Panc1 (cell line): ENCODE results near the gene RAP1GDS1.

Source experiments
- POLR2AphosphoS5 ChIP-seq: IDR thresholded peaks from 2 replicates; pipeline ENCODE4 v1.6.1; 2012; ENCODE audit warnings: mild to moderate bottlenecking, low read depth, low read length, moderate library complexity
- SIN3A ChIP-seq: IDR thresholded peaks from 2 replicates; pipeline ENCODE4 v1.6.1; 2012; ENCODE audit warnings: low read depth, mild to moderate bottlenecking, low read length, moderate library complexity, borderline replicate concordance; ENCODE audit not compliant: insufficient read depth
- TF ChIP-seq, protein P1 (sequence below): fragments of 450-650 bp; IDR thresholded peaks from 2 replicates; pipeline ENCODE4 v1.5.1; 2017; ENCODE audit warnings: mild to moderate bottlenecking
- TF ChIP-seq, protein P2 (sequence below), 2 experiments: IDR thresholded peaks; 2 replicates each; pipeline ENCODE4 v1.6.1; 2011 to 2012; ENCODE audit warnings: low read depth in 2 of 2, control low read depth in 1 of 2, low read length in 1 of 2, mild to moderate bottlenecking in 1 of 2, moderate library complexity in 1 of 2; ENCODE audit not compliant: insufficient read depth in 1 of 2

DNA sequence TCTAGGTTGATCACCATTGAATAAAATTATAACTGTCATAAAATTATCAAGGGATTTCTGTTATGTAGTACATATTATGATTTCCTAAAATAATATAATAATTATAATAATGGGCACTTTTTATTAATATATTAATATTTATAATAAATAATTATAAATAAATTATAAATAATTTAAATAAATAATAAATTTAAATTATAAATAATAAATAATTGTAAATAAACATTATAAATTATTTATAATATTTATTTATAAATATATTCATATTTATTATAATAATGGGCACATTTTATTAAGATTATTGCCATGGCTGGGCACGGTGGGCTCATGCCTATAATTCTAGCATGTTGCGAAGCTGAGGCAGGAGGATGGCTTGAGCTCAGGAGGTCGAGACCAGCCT, 24.5 kb downstream of the RAP1GDS1 start:
- TF ChIP-seq, protein P1, sequence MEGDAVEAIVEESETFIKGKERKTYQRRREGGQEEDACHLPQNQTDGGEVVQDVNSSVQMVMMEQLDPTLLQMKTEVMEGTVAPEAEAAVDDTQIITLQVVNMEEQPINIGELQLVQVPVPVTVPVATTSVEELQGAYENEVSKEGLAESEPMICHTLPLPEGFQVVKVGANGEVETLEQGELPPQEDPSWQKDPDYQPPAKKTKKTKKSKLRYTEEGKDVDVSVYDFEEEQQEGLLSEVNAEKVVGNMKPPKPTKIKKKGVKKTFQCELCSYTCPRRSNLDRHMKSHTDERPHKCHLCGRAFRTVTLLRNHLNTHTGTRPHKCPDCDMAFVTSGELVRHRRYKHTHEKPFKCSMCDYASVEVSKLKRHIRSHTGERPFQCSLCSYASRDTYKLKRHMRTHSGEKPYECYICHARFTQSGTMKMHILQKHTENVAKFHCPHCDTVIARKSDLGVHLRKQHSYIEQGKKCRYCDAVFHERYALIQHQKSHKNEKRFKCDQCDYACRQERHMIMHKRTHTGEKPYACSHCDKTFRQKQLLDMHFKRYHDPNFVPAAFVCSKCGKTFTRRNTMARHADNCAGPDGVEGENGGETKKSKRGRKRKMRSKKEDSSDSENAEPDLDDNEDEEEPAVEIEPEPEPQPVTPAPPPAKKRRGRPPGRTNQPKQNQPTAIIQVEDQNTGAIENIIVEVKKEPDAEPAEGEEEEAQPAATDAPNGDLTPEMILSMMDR, result no peak
- TF ChIP-seq POLR2AphosphoS5, result no peak
- TF ChIP-seq SIN3A, result no peak
- TF ChIP-seq, protein P2, sequence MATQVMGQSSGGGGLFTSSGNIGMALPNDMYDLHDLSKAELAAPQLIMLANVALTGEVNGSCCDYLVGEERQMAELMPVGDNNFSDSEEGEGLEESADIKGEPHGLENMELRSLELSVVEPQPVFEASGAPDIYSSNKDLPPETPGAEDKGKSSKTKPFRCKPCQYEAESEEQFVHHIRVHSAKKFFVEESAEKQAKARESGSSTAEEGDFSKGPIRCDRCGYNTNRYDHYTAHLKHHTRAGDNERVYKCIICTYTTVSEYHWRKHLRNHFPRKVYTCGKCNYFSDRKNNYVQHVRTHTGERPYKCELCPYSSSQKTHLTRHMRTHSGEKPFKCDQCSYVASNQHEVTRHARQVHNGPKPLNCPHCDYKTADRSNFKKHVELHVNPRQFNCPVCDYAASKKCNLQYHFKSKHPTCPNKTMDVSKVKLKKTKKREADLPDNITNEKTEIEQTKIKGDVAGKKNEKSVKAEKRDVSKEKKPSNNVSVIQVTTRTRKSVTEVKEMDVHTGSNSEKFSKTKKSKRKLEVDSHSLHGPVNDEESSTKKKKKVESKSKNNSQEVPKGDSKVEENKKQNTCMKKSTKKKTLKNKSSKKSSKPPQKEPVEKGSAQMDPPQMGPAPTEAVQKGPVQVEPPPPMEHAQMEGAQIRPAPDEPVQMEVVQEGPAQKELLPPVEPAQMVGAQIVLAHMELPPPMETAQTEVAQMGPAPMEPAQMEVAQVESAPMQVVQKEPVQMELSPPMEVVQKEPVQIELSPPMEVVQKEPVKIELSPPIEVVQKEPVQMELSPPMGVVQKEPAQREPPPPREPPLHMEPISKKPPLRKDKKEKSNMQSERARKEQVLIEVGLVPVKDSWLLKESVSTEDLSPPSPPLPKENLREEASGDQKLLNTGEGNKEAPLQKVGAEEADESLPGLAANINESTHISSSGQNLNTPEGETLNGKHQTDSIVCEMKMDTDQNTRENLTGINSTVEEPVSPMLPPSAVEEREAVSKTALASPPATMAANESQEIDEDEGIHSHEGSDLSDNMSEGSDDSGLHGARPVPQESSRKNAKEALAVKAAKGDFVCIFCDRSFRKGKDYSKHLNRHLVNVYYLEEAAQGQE (IDR thresholded peaks at IDR 0.05; ENCODE audit: insufficient read depth in 1 of 2, low read depth in 2 of 2, low read length in 1 of 2), result no peak
